Lung (tissue), 12 donors: ENCODE results near the gene UTS2R. TPM values are rescaled to one million over a fixed set of nuclear protein-coding genes. Genes with fewer than 3 reads are reported as not detected.
"Not testable (repeated sequence)": the region's sequence is repeated elsewhere in the genome, so short reads cannot be mapped to it uniquely, and the experiment has no call there.

ENCODE experiments used
- ATAC-seq: fragments of 200-7000 bp; cut with Tn5 transposase; one replicate; pipeline ENCODE4 v1.9.1; 2020; ENCODE audit warnings: moderate number of reproducible peaks; ENCODE audit not compliant: insufficient read depth, low FRiP score
- DNase-seq, 3 donors: peaks; one replicate each; pipeline ENCODE4 v3.0.0-alpha.2; 2013 to 2017
- H3K27ac ChIP-seq, 2 donors: one replicate each; pipeline ENCODE4 v1.5.1; 2013; ENCODE audit warnings: mild to moderate bottlenecking in 2 of 2, moderate library complexity in 2 of 2, control low read depth in 1 of 2, inconsistent platforms in 1 of 2, low read depth in 1 of 2, low read length in 1 of 2
- H3K27me3 ChIP-seq, 3 donors: one replicate each; pipeline ENCODE4 v1.5.1; 2013; ENCODE audit warnings: low read length in 2 of 3; ENCODE audit not compliant: control insufficient read depth in 3 of 3, insufficient read depth in 3 of 3
- H3K36me3 ChIP-seq, 4 donors: one replicate each; pipeline ENCODE4 v1.5.1; 2013; ENCODE audit warnings: low read length in 4 of 4, mild to moderate bottlenecking in 1 of 4, moderate library complexity in 1 of 4; ENCODE audit not compliant: control insufficient read depth in 4 of 4, insufficient read depth in 4 of 4
- H3K4me1 ChIP-seq, 5 donors: one replicate each; pipeline ENCODE4 v1.5.1; 2013; ENCODE audit warnings: low read length in 5 of 5, mild to moderate bottlenecking in 2 of 5, moderate library complexity in 1 of 5; ENCODE audit not compliant: control insufficient read depth in 5 of 5, insufficient read depth in 5 of 5
- H3K4me3 ChIP-seq: one replicate; pipeline ENCODE4 v1.5.1; 2013; ENCODE audit warnings: mild to moderate bottlenecking, control low read depth, moderate library complexity
- H3K9ac ChIP-seq, 2 donors: one replicate each; pipeline ENCODE4 v1.5.1; 2013; ENCODE audit warnings: low read length in 2 of 2, control low read depth in 1 of 2; ENCODE audit not compliant: insufficient read depth in 1 of 2
- H3K9me3 ChIP-seq, 4 donors: one replicate each; pipeline ENCODE4 v1.5.1; 2013; ENCODE audit warnings: low read length in 3 of 4, mild to moderate bottlenecking in 1 of 4, moderate library complexity in 1 of 4; ENCODE audit not compliant: control insufficient read depth in 4 of 4, insufficient read depth in 3 of 4
- WGBS, 2 donors: extraction: QIAGEN DNeasy Blood & Tissue Kit; methylation state at CpG; one replicate each; pipeline ENCODE4 v1.1.7; 2013; 5-methylcytosine and 5-hydroxymethylcytosine counted together
- polyA plus RNA-seq, 2 donors: library from polyadenylated mRNA; stranded (reverse); fragments of 200-250 nt; gene quantifications; one replicate each; pipeline ENCODE4 v1.2.1, GENCODE V29; 2013
- total RNA-seq, 2 donors: library from RNA; depleted of rRNA in 1 of 2; stranded (reverse); fragments of >200 nt in 1 of 2; gene quantifications; one replicate each; pipeline ENCODE4 v1.2.1, GENCODE V29; 2014 to 2021
- TF ChIP-seq, protein P1 (sequence below): IDR thresholded peaks from 2 replicates; pipeline ENCODE4 v1.5.1; 2012; ENCODE audit warnings: mild to moderate bottlenecking; ENCODE audit errors: control extremely low read depth, extremely low read depth
- donor health status: control.
- donor health status: control.
- donor health status: Bipolar disorder and iron deficiency.
- donor health status: healthy.
- donor health status: DM: yes; HTN: yes; CAD: no.

UTS2R gene
- total and polyA plus RNA-seq, 4 donors = 0.17 TPM; not detected in 3

DNA sequence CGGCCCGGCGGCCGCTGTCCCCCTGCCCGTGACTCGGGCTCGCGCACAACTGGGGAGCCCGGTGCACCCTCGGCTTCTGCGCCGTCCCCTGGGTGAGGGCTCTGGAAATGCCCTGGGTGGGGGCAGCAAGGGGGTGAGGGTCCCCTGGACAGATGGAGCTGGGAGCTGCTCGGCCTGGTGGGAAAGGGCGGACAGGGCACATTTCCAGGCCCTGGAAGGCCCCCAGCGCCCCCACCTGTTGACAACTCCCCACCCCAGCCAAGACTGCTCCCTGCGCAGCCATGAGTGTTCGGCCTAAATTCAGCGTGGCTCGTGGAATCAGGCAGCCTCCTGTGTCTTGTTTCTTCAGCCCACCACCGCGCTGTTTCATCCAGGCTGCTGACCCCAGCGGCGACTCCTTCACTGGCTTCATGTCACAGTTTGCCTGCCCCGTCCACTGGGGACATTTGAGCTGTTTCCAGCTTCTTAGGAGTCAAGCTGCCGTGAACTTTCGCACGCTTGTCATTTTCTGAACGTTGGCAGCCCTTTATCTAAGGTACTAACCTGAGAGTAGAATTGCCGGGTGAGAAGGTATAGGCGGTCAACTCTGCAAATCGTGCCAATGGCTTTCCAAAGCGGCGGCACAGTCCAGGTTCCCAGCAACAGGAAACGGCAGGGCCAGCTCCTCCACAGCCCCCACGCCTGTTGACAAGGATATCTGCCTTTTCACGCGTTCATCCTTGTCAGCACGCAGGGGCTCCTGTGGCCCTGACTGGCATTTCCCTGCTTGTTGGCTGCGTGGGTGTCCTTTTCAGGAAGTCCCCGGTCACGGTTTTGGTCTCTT is 895 bp downstream of the UTS2R start:
- ATAC-seq (no peak), DNase-seq (no peak)
- 24 to 28% methylated on average over 39 to 41 of the region's 41 CpGs for WGBS, 2 donors
- Histone ChIP-seq H3K9ac (no peak overlapping the region), H3K36me3 (no peaks in the 10 kb centered on the region), H3K27ac (no peak overlapping the region), H3K9me3 (peaks cover 0 to 7% (median 0%) of the 10 kb centered on the region in 4 donors), H3K4me1 (peaks cover 0 to 18% (median 8%) of the 10 kb centered on the region in 5 donors), H3K27me3 (peaks cover 22 to 43% (median 38%) of the 10 kb centered on the region in 3 donors), H3K4me3 (no peak overlapping the region)
- TF ChIP-seq, protein P1, sequence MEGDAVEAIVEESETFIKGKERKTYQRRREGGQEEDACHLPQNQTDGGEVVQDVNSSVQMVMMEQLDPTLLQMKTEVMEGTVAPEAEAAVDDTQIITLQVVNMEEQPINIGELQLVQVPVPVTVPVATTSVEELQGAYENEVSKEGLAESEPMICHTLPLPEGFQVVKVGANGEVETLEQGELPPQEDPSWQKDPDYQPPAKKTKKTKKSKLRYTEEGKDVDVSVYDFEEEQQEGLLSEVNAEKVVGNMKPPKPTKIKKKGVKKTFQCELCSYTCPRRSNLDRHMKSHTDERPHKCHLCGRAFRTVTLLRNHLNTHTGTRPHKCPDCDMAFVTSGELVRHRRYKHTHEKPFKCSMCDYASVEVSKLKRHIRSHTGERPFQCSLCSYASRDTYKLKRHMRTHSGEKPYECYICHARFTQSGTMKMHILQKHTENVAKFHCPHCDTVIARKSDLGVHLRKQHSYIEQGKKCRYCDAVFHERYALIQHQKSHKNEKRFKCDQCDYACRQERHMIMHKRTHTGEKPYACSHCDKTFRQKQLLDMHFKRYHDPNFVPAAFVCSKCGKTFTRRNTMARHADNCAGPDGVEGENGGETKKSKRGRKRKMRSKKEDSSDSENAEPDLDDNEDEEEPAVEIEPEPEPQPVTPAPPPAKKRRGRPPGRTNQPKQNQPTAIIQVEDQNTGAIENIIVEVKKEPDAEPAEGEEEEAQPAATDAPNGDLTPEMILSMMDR = no peak

DNA sequence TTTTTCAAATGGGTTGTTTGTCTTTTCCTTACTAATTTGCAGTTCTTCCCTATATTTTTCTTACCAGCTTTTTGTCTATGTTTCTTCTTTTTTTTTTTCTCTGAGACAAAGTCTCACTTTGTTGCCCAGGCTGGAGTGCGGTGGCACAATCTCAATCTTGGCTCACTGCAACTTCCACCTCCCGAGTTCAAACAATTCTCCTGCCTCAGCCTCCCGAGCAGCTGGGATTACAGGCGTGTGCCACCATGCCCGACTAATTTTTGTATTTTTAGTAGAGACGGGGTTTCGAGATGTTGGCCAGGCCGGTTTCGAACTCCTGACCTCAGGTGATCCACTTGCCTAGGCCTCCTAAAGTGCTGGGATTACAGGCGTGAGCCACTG is 1.5 kb downstream of the UTS2R start:
- DNase-seq, H3K9me3 ChIP-seq, H3K27ac ChIP-seq, H3K4me3 ChIP-seq, ATAC-seq, H3K9ac ChIP-seq, H3K36me3 ChIP-seq: not testable (repeated sequence)
- 83 to 89% methylated on average over 10 of the region's 10 CpGs for WGBS, 2 donors
- Histone ChIP-seq H3K27me3 (peaks cover 25 to 41% (median 38%) of the 10 kb centered on the region in 3 donors), H3K4me1 (peaks cover 0 to 18% (median 8%) of the 10 kb centered on the region in 5 donors)

DNA sequence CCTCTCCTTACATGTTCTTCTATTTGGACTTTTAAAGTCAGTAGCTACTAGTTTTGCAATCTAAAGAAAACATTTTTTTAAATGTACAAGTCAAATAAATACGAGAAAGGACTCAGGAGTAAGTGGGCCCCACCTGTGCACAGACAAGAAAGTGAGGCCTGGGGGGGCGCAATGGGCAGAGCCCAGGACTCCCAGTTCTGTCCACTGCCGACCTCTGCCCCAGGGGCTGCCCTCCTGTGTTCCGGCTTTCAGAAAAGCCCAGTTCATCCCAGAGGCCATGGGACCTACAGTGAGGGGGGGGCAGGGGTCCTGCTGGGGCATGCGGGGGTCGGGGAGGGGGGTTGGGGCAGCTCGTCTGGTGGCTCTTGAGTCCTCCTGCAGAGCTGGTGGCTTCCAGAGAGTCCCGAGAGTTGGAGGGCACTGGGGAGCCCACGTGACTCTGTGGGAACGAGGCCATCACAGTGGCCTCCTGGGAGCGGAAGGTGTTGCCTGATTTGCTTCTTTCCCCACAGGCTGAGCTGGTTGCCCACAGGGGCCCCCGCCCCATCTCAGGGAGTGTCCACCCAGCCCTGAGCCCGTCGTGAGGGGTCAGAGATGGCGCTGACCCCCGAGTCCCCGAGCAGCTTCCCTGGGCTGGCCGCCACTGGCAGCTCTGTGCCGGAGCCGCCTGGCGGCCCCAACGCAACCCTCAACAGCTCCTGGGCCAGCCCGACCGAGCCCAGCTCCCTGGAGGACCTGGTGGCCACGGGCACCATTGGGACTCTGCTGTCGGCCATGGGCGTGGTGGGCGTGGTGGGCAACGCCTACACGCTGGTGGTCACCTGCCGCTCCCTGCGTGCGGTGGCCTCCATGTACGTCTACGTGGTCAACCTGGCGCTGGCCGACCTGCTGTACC is 2.4 kb downstream of the UTS2R start:
- Histone ChIP-seq H3K36me3 (no peaks in the 10 kb centered on the region), H3K9ac (no peak overlapping the region), H3K4me1 (peaks cover 0 to 18% (median 8%) of the 10 kb centered on the region in 5 donors), H3K9me3 (peaks cover 0 to 7% (median 0%) of the 10 kb centered on the region in 4 donors), H3K4me3 (no peak overlapping the region), H3K27me3 (peaks cover 33 to 45% (median 44%) of the 10 kb centered on the region in 3 donors), H3K27ac (no peak overlapping the region)
- ATAC-seq = no peak
- WGBS, 2 donors = 82 to 89% methylated on average over 37 of the region's 37 CpGs
- DNase-seq = no peak
- TF ChIP-seq, protein P1 = no peak
